Cardiac fibroblast (primary cell): ENCODE data around the gene LPCAT3.

ENCODE experiments used
- DNase-seq, 2 donors: peaks; one replicate each; pipeline versions ENCODE4 v3.0.0 to v3.0.0-alpha.2; 2010; ENCODE audit warnings: low read depth in 2 of 2
- H3K4me3 ChIP-seq, 2 donors: replicated peaks in 1 of 2; 1 replicate in 1 of 2; 2 replicates in 1 of 2; pipeline ENCODE4 v1.5.1; 2011; ENCODE audit warnings: low read depth in 2 of 2, low read length in 2 of 2, mild to moderate bottlenecking in 2 of 2, moderate library complexity in 1 of 2
- CTCF ChIP-seq: IDR thresholded peaks from one replicate; pipeline ENCODE4 v1.5.1; 2011; ENCODE audit warnings: low read depth, mild to moderate bottlenecking, low read length, inconsistent platforms

The LPCAT3 gene

GRCh38 chr12:7018350-7019042 is at the start of gene LPCAT3:
TSS of gene LPCAT3 (minus strand) at chr12:7018476. CDS start at chr12:7018424, 52 bp downstream.
- peak; percentile 95 to 97 for DNase-seq

GRCh38 chr12:7067096-7067495 is 48.8 kb upstream of the LPCAT3 start:
- no peak for DNase-seq
- no peak for TF ChIP-seq CTCF
- no peak overlapping the region for H3K4me3 ChIP-seq

More at GRCh38 chr12:7018350-7019042, at the start of gene LPCAT3:
- peak within 1 kb of the TSS; percentile 87 to 89 for H3K4me3 ChIP-seq
- TF ChIP-seq CTCF: peak; percentile 77

GRCh38 chr12:7066596-7066995 is 48.3 kb upstream of the LPCAT3 start:
- DNase-seq: no peak
- TF ChIP-seq CTCF: no peak
- H3K4me3 ChIP-seq: no peak overlapping the region

- DNase-seq: no peak
- no peak for TF ChIP-seq CTCF
- no peak overlapping the region for H3K4me3 ChIP-seq
Observed at GRCh38 chr12:7065073-7065623, 46.9 kb upstream of the LPCAT3 start.

- no peak for TF ChIP-seq CTCF
- peak in 1 of 2 donors; percentile 32 for DNase-seq
Observed at GRCh38 chr12:7064516-7064915, 46.2 kb upstream of the LPCAT3 start.

GRCh38 chr12:7061596-7061995 is 43.3 kb upstream of the LPCAT3 start:
- H3K4me3 ChIP-seq: peak overlapping the region; percentile 38 to 52
- no peak for TF ChIP-seq CTCF

More at GRCh38 chr12:7064516-7064915, 46.2 kb upstream of the LPCAT3 start:
- no peak overlapping the region for H3K4me3 ChIP-seq

More at GRCh38 chr12:7061596-7061995, 43.3 kb upstream of the LPCAT3 start:
- no peak for DNase-seq
